K562 (cell line): Measurements from ENCODE around the gene CACNA2D3. TPM values are rescaled to one million over a fixed set of nuclear protein-coding genes. Genes with fewer than 3 reads are reported as not detected.

Experiments used
- ATAC-seq: fragments of 200-7000 bp; cut with Tn5 transposase; 3 replicates; pipeline ENCODE4 v1.9.1; 2020; ENCODE audit warnings: moderate library complexity
- BruUV-seq: library from RNA; stranded (reverse); fragments of 400-500 nt; replicated peaks from 2 replicates; lab custom pipeline; 2021; lab: Mats Ljungman, UMichigan
- CTCF ChIA-PET: fragments of 300-600 bp; formaldehyde crosslinking; extraction: SDS; loops from one replicate; lab custom pipeline; 2021; ENCODE audit warnings: low intra/inter-chr PET ratio; lab: Yijun Ruan, JAX
- POLR2A ChIA-PET: fragments of 300-600, 350-650 bp; sonication (Branson Sonifier 250); formaldehyde crosslinking; extraction: SDS; loops from one replicate; lab custom pipeline; 2021; ENCODE audit warnings: antibody characterized with exemption, inconsistent platforms; lab: Yijun Ruan, JAX
- DNase-seq, 4 experiments: peaks; one replicate each; pipeline versions ENCODE4 v3.0.0 to v3.0.0-alpha.2; 2011 to 2018; ENCODE audit warnings: low spot score in 3 of 4, mixed read lengths in 3 of 4; ENCODE audit errors: extremely low read depth in 1 of 4
- FAIRE-seq: peaks from 2 replicates; lab custom pipeline; 2011; peaks lifted over from hg19 to GRCh38; lab: Jason Lieb, UNC
- H2AFZ ChIP-seq: 2 replicates; pipeline ENCODE4 v1.6.0; 2011; ENCODE audit warnings: low read depth, low read length, control low read depth, inconsistent platforms
- H3K27ac ChIP-seq: fragments of 200-600 bp; 3 replicates; pipeline ENCODE4 v1.8.0; 2011; ENCODE audit warnings: low read depth, mild to moderate bottlenecking, control low read depth, inconsistent platforms, low read length, moderate library complexity, mixed read lengths; ENCODE audit errors: extremely low read depth
- H3K27me3 ChIP-seq, 2 experiments: fragments of 300-600 bp in 1 of 2; 2 replicates in 1 of 2; 3 replicates in 1 of 2; pipeline versions ENCODE4 v1.6.0 to v1.8.0; 2011; ENCODE audit warnings: inconsistent platforms in 2 of 2, low read length in 2 of 2, mild to moderate bottlenecking in 1 of 2, mixed read lengths in 1 of 2, moderate library complexity in 1 of 2; ENCODE audit not compliant: control insufficient read depth in 2 of 2, insufficient read depth in 2 of 2
- H3K36me3 ChIP-seq: fragments of 300-600 bp; 3 replicates; pipeline ENCODE4 v1.8.0; 2011; ENCODE audit warnings: mild to moderate bottlenecking, low read length, inconsistent platforms; ENCODE audit not compliant: control insufficient read depth, insufficient read depth
- H3K4me1 ChIP-seq, 2 experiments: fragments of 200-600 bp in 1 of 2; replicated peaks in 1 of 2; 2 replicates in 1 of 2; 3 replicates in 1 of 2; pipeline versions ENCODE4 v1.5.1 to v1.8.0; 2011; ENCODE audit warnings: inconsistent platforms in 2 of 2, low read length in 2 of 2, mild to moderate bottlenecking in 1 of 2, mixed read lengths in 1 of 2, moderate library complexity in 1 of 2; ENCODE audit not compliant: control insufficient read depth in 2 of 2, insufficient read depth in 2 of 2
- H3K4me2 ChIP-seq: 2 replicates; pipeline ENCODE4 v1.6.1; 2011; ENCODE audit warnings: low read length, control low read depth, inconsistent platforms, mixed read lengths; ENCODE audit not compliant: insufficient read depth
- H3K4me3 ChIP-seq: fragments of 200-600 bp; sonication (generic), shearing (Covaris generic); 2 replicates; pipeline ENCODE4 v1.5.1; 2016; ENCODE audit warnings: control low read depth, inconsistent platforms
- H3K79me2 ChIP-seq: fragments of 200-600 bp; 3 replicates; pipeline ENCODE4 v1.8.0; 2011; ENCODE audit warnings: low read length, inconsistent platforms; ENCODE audit not compliant: control insufficient read depth, insufficient read depth
- H3K9ac ChIP-seq, 2 experiments: 2 replicates each; pipeline versions ENCODE4 v1.6.0 to v1.6.1; 2011; ENCODE audit warnings: low read depth in 2 of 2, low read length in 2 of 2, control low read depth in 1 of 2, inconsistent platforms in 1 of 2, mild to moderate bottlenecking in 1 of 2, mixed read lengths in 1 of 2; ENCODE audit not compliant: insufficient read depth in 1 of 2
- H3K9me1 ChIP-seq: one replicate; pipeline ENCODE4 v1.6.0; 2011; ENCODE audit warnings: inconsistent platforms, mild to moderate bottlenecking, low read length, moderate library complexity; ENCODE audit not compliant: control insufficient read depth, insufficient read depth
- H3K9me3 ChIP-seq: replicated peaks from 2 replicates; pipeline ENCODE4 v1.5.1; 2011; ENCODE audit warnings: low read depth, low read length, inconsistent platforms; ENCODE audit not compliant: control insufficient read depth, insufficient read depth
- H4K20me1 ChIP-seq: replicated peaks from 2 replicates; pipeline ENCODE4 v1.6.1; 2011; ENCODE audit warnings: low read length, inconsistent platforms, mixed read lengths; ENCODE audit not compliant: control insufficient read depth, insufficient read depth
- HDAC2 ChIP-seq: fragments of 450-650 bp; IDR thresholded peaks from 2 replicates; pipeline ENCODE4 v1.6.1; 2016; ENCODE audit warnings: mild to moderate bottlenecking
- ZBTB43 ChIP-seq: sonication (generic); formaldehyde crosslinking; IDR thresholded peaks from 2 replicates; pipeline ENCODE4 v1.8.0; 2023; ENCODE audit warnings: mild to moderate bottlenecking, missing genetic modification reagents
- ZNF444 ChIP-seq: fragments of 250-450 bp; sonication (Bioruptor Pico); IDR thresholded peaks from 2 replicates; pipeline ENCODE4 v1.4.0; 2020; ENCODE audit warnings: mild to moderate bottlenecking, moderate library complexity
- WGBS: fragments of 100-300 bp; shearing (Covaris generic); methylation state at CpG from one replicate; pipeline ENCODE4 v1.1.6; 2016; ENCODE audit warnings: low coverage, mixed read lengths; ENCODE audit not compliant: insufficient coverage; ENCODE audit errors: missing lambda C conversion rate; 5-methylcytosine and 5-hydroxymethylcytosine counted together
- in situ Hi-C: fragments of 300-500 bp; cut with MboI; formaldehyde crosslinking; loops from 4 replicates; pipeline ENCODE4 v1.15.0; 2018; ENCODE audit warnings: inconsistent platforms, mixed read lengths
- intact Hi-C: fragments of 100-400 bp; cut with micrococcal nuclease; formaldehyde crosslinking; loops from 2 replicates; pipeline ENCODE4 v1.14.2; 2022
- polyA plus RNA-seq, 8 experiments: library from polyadenylated mRNA; depleted of rRNA in 4 of 8; stranded (reverse) in 5 of 8; unstranded in 3 of 8; fragments of >200 nt; fragmentation: Nextera tagmentation in 2 of 8; fragmentation: Illumina TruSeq in 1 of 8; extraction: Ambion mirVana in 2 of 8; extraction: Trizol in 1 of 8; gene quantifications; 2 replicates each; pipeline versions ENCODE4 v1.2.1 to v1.2.3, GENCODE V29; 2011 to 2014; ENCODE audit warnings: inconsistent platforms in 1 of 8, missing spikeins in 1 of 8
- total RNA-seq, 7 experiments: library from RNA; depleted of rRNA in 6 of 7; stranded (reverse); fragments of >200 nt in 6 of 7; fragmentation: Illumina TruSeq in 2 of 7; extraction: Trizol in 2 of 7; gene quantifications; 2 replicates each; pipeline versions ENCODE4 v1.2.1 to v1.2.3, GENCODE V29; 2011 to 2021; ENCODE audit warnings: low replicate concordance in 1 of 7

CACNA2D3 gene
- total and polyA plus RNA-seq, 9 of the 15 experiments (the other 6 are each of a cell fraction or from before 2014, with no cell fraction given), result 0.01 TPM; not detected in 8

DNA sequence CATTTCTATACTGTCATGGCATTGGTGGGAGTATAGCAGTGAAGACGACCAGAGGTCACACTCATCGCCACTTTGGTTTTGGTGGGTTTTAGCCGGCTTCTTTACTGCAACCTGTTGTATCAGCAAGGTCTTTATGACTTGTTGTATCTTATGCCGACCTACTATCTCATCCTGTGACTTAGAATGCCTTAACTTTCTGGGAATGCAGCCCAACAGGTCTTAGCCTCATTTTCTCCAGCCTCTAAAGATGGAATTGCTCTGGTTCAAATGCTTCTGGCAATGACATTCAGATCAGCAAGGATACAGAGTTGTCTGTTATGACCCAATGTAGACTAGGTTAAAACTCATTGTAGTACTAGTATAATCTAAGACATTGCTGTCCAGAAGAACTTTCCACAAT lies 860.5 kb downstream of the CACNA2D3 start:
- Histone ChIP-seq H3K27me3 (no peaks in the 10 kb centered on the region), H3K27ac (no peak overlapping the region), H3K4me2 (no peak overlapping the region), H3K9me1 (no peaks in the 10 kb centered on the region), H3K4me3 (no peak overlapping the region), H3K9me3 (no peaks in the 10 kb centered on the region), H3K79me2 (no peaks in the 10 kb centered on the region), H2AFZ (no peak overlapping the region), H3K4me1 (no peaks in the 10 kb centered on the region), H4K20me1 (no peaks in the 10 kb centered on the region), H3K9ac (no peak overlapping the region), H3K36me3 (no peaks in the 10 kb centered on the region)
- TF ChIP-seq ZBTB43 (CRISPR knock-in tag), result no peak
- no peak for TF ChIP-seq ZNF444 (CRISPR knock-in tag)
- TF ChIP-seq HDAC2, result no peak
- ChIA-PET CTCF (interaction anchor here (0.6 kb wide), 1 partner anchor 19 kb away, joined by 3 read pairs; no protein-coding TSS in a partner anchor), POLR2A (no interaction called here)
- intact Hi-C loops, result loop anchor here (10.0 kb wide), 1 partner anchor 108 kb away; no protein-coding TSS in a partner anchor
- in situ Hi-C loops, result no loop called here
- WGBS, result 0% methylated on average over 1 of the region's 4 CpGs
- DNase-seq (no peak), ATAC-seq (no peak), FAIRE-seq (no peak)
- BruUV-seq, result no TSS peak
